PC-3 (cell line): ENCODE data around the gene SELE. TPM values are rescaled to one million over a fixed set of nuclear protein-coding genes. Genes with fewer than 3 reads are reported as not detected.

ENCODE experiments used
- ATAC-seq: fragments of 200-7000 bp; cut with Tn5 transposase; 2 replicates; pipeline ENCODE4 v1.9.1; 2020; ENCODE audit warnings: mild to moderate bottlenecking, moderate library complexity
- BruUV-seq: library from RNA; stranded (reverse); fragments of 400-500 nt; replicated peaks from 2 replicates; lab custom pipeline; 2021; lab: Mats Ljungman, UMichigan
- CTCF ChIA-PET: fragments of 300-600 bp; sonication (Branson Sonifier 250); formaldehyde crosslinking; loops from one replicate; lab custom pipeline; 2022; ENCODE audit warnings: antibody characterized with exemption; lab: Charles Lee
- POLR2A ChIA-PET: fragments of 300-600 bp; sonication (Branson Sonifier 250); formaldehyde crosslinking; loops from one replicate; lab custom pipeline; 2022; ENCODE audit warnings: antibody characterized with exemption; ENCODE audit not compliant: unreplicated experiment; lab: Charles Lee
- DNase-seq: peaks from one replicate; pipeline ENCODE4 v3.0.0-alpha.2; 2015
- H2AFZ ChIP-seq: fragments of 300-600 bp; sonication (generic); 2 replicates; pipeline ENCODE4 v1.6.0; 2016; ENCODE audit warnings: antibody characterized with exemption, low read length
- H3F3A ChIP-seq: fragments of 300-600 bp; sonication (generic); one replicate; pipeline ENCODE4 v1.6.0; 2017; ENCODE audit warnings: antibody characterized with exemption, low read length, control low read depth, mild to moderate bottlenecking; ENCODE audit not compliant: unreplicated experiment
- H3K27ac ChIP-seq: fragments of 300-600 bp; sonication (generic); 2 replicates; pipeline ENCODE4 v1.5.1; 2016; ENCODE audit warnings: mild to moderate bottlenecking, low read length
- H3K27me3 ChIP-seq: fragments of 300-600 bp; sonication (generic); 2 replicates; pipeline ENCODE4 v1.6.1; 2016; ENCODE audit warnings: low read length, mixed read lengths
- H3K36me3 ChIP-seq: fragments of 300-600 bp; sonication (generic); 2 replicates; pipeline ENCODE4 v1.6.1; 2016; ENCODE audit warnings: low read depth, mixed run types, low read length, mixed read lengths
- H3K4me1 ChIP-seq: fragments of 300-600 bp; sonication (generic); 2 replicates; pipeline ENCODE4 v1.5.1; 2016; ENCODE audit warnings: low read length; ENCODE audit not compliant: insufficient read depth
- H3K4me2 ChIP-seq: fragments of 300-600 bp; sonication (generic); 2 replicates; pipeline ENCODE4 v1.6.0; 2016; ENCODE audit warnings: low read length
- H3K4me3 ChIP-seq: fragments of 300-600 bp; sonication (generic); 2 replicates; pipeline ENCODE4 v1.5.1; 2016; ENCODE audit warnings: mild to moderate bottlenecking, low read length, mixed read lengths
- H3K79me2 ChIP-seq: fragments of 300-600 bp; sonication (generic); 2 replicates; pipeline ENCODE4 v1.6.1; 2017; ENCODE audit warnings: low read length, mixed read lengths
- H3K9ac ChIP-seq: fragments of 300-600 bp; sonication (generic); 2 replicates; pipeline ENCODE4 v1.6.0; 2016; ENCODE audit warnings: mild to moderate bottlenecking, low read length
- H3K9me2 ChIP-seq: fragments of 300-600 bp; sonication (generic); replicated peaks from 2 replicates; pipeline ENCODE4 v1.6.1; 2016; ENCODE audit warnings: mixed run types, low read length, mixed read lengths
- H3K9me3 ChIP-seq: fragments of 300-600 bp; sonication (generic); 2 replicates; pipeline ENCODE4 v1.6.1; 2016; ENCODE audit warnings: low read length, mixed read lengths
- H4K20me1 ChIP-seq: fragments of 300-600 bp; sonication (generic); 2 replicates; pipeline ENCODE4 v1.6.1; 2016; ENCODE audit warnings: low read length, mixed read lengths
- CTCF ChIP-seq: fragments of 300-600 bp; sonication (generic); conservative IDR thresholded peaks from 2 replicates; pipeline ENCODE4 v1.5.1; 2017; ENCODE audit warnings: antibody characterized with exemption, low read depth, mild to moderate bottlenecking, low read length
- EZH2 ChIP-seq: fragments of 300-600 bp; sonication (generic); IDR thresholded peaks from one replicate; pipeline ENCODE4 v1.6.1; 2017; ENCODE audit warnings: antibody characterized with exemption, mild to moderate bottlenecking, low read length; ENCODE audit not compliant: unreplicated experiment
- EZH2phosphoT487 ChIP-seq: fragments of 300-600 bp; sonication (generic); IDR thresholded peaks from 2 replicates; pipeline ENCODE4 v1.6.1; 2018; ENCODE audit warnings: mild to moderate bottlenecking, antibody characterized with exemption, low read length, borderline replicate concordance
- intact Hi-C: fragments of 100-400 bp; cut with micrococcal nuclease; formaldehyde crosslinking; loops from 2 replicates; pipeline ENCODE4 v1.9.0; 2023
- total RNA-seq: library from RNA; depleted of rRNA; stranded (reverse); fragments of >200 nt; gene quantifications from 2 replicates; pipeline ENCODE4 v1.2.3, GENCODE V29; 2014

SELE gene
- total RNA-seq, 1 experiment from 2014 or later, result not detected

- no peaks in the 10 kb centered on the region for H3K9me2 ChIP-seq
- ChIA-PET CTCF (interaction anchor here (0.6 to 1.3 kb wide), 9 partner anchors 16 to 344 kb away, joined by 3 to 9 read pairs (median 4); partner anchors contain the start of genes BLZF1, F5, METTL18 and NME7), POLR2A (no interaction called here)
- DNase-seq (peak; percentile 92), ATAC-seq (peak; percentile 99)
- H2AFZ ChIP-seq, result peak within 1 kb of the TSS; percentile 89
- H3K27me3 ChIP-seq, result peaks cover 7% of the 10 kb centered on the region; the same call in 1 of the 2 replicates
- no peak within 1 kb of the TSS for H3K9ac ChIP-seq
- H3K36me3 ChIP-seq, result no peaks in the 10 kb centered on the region
- H3K9me3 ChIP-seq, result no peaks in the 10 kb centered on the region
- intact Hi-C loops, result loop anchor here (1.0 to 10.0 kb wide), 4 partner anchors 97 to 327 kb away; no protein-coding TSS in a partner anchor
- no peaks in the 10 kb centered on the region for H3K79me2 ChIP-seq
- no peaks in the 10 kb centered on the region for H4K20me1 ChIP-seq
- TF ChIP-seq CTCF (peak; percentile 95), EZH2phosphoT487 (no peak), EZH2 (no peak)
- H3K4me1 ChIP-seq, result peaks cover 6% of the 10 kb centered on the region; the same call in 1 of the 2 replicates
- peak within 1 kb of the TSS; percentile 63 for H3K4me3 ChIP-seq
- H3K4me2 ChIP-seq, result peak within 1 kb of the TSS; percentile 82
- no peaks in the 10 kb centered on the region for H3F3A ChIP-seq
- H3K27ac ChIP-seq, result no peak within 1 kb of the TSS
- no TSS peak for BruUV-seq
These were observed 22.2 kb downstream of the SELE start, which contains the start of gene SELL for GRCh38 chr1:169711469-169712308. TSS of gene SELL (minus strand) at chr1:169711620. CDS start at chr1:169711498, 122 bp downstream.

GRCh38 chr1:169708647-169709046, 25.2 kb downstream of the SELE start:
- no peaks in the 10 kb centered on the region for H3K36me3 ChIP-seq
- TF ChIP-seq EZH2phosphoT487 (no peak), EZH2 (no peak), CTCF (no peak)
- peaks cover 6% of the 10 kb centered on the region; the same call in 1 of the 2 replicates for H3K4me1 ChIP-seq
- no peaks in the 10 kb centered on the region for H3F3A ChIP-seq
- H2AFZ ChIP-seq, result no peak overlapping the region
- H4K20me1 ChIP-seq, result no peaks in the 10 kb centered on the region
- no peak overlapping the region for H3K27ac ChIP-seq
- intact Hi-C loops, result loop anchor here (1.0 kb wide), 1 partner anchor 242 kb away; no protein-coding TSS in a partner anchor
- no peak overlapping the region for H3K4me3 ChIP-seq
- CTCF ChIA-PET, result no interaction called here
- ATAC-seq (no peak), DNase-seq (no peak)
- no peak overlapping the region for H3K9ac ChIP-seq
- no peaks in the 10 kb centered on the region for H3K9me2 ChIP-seq
- no peak overlapping the region for H3K4me2 ChIP-seq
- no peaks in the 10 kb centered on the region for H3K79me2 ChIP-seq
- no peaks in the 10 kb centered on the region for H3K9me3 ChIP-seq
- no TSS peak for BruUV-seq
- H3K27me3 ChIP-seq, result 0 out of 2 replicates have a peak, but pooled peaks cover 3% of the 10 kb centered on the region
- POLR2A ChIA-PET, result no interaction called here
